Measurements from ENCODE around the gene GAS6. TPM values are rescaled to one million over a fixed set of nuclear protein-coding genes. Genes with fewer than 3 reads are reported as not detected.

Gene GAS6
- polyA plus RNA-seq, 1 experiment, result 374 TPM

GRCh38 chr13:113825841-113826240 is 38.0 kb downstream of the GAS6 start:
- ChIA-PET CTCF (no interaction called here), POLR2A (no interaction called here)
- Histone ChIP-seq H3K4me3 (ENCODE audit: low read depth, low read length) (no peak overlapping the region), H3K36me3 (ENCODE audit: control insufficient read depth, insufficient read depth, low read length) (peaks cover 53% of the 10 kb centered on the region), H3K27me3 (ENCODE audit: control insufficient read depth, insufficient read depth, low read length) (no peaks in the 10 kb centered on the region)
- TF ChIP-seq, protein P1, sequence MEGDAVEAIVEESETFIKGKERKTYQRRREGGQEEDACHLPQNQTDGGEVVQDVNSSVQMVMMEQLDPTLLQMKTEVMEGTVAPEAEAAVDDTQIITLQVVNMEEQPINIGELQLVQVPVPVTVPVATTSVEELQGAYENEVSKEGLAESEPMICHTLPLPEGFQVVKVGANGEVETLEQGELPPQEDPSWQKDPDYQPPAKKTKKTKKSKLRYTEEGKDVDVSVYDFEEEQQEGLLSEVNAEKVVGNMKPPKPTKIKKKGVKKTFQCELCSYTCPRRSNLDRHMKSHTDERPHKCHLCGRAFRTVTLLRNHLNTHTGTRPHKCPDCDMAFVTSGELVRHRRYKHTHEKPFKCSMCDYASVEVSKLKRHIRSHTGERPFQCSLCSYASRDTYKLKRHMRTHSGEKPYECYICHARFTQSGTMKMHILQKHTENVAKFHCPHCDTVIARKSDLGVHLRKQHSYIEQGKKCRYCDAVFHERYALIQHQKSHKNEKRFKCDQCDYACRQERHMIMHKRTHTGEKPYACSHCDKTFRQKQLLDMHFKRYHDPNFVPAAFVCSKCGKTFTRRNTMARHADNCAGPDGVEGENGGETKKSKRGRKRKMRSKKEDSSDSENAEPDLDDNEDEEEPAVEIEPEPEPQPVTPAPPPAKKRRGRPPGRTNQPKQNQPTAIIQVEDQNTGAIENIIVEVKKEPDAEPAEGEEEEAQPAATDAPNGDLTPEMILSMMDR (IDR thresholded peaks at IDR 0.05; ENCODE audit: insufficient read depth, low read depth, low read length), result no peak
- no peak for DNase-seq (ENCODE audit: low read depth)

- ChIA-PET POLR2A (no interaction called here), CTCF (interaction anchor here (5.0 kb wide), 1 partner anchor 123 kb away, joined by 31 read pairs; no protein-coding TSS in a partner anchor)
Measured at GRCh38 chr13:113823771-113824170, 40.1 kb downstream of the GAS6 start.

GRCh38 chr13:113822956-113823744 is 40.7 kb downstream of the GAS6 start:
- ChIA-PET CTCF (interaction anchor here (5.0 kb wide), 1 partner anchor 123 kb away, joined by 31 read pairs; no protein-coding TSS in a partner anchor), POLR2A (no interaction called here)
- Histone ChIP-seq H3K36me3 (ENCODE audit: control insufficient read depth, insufficient read depth, low read length) (peaks cover 46% of the 10 kb centered on the region), H3K4me3 (ENCODE audit: low read depth, low read length) (no peak overlapping the region), H3K27me3 (ENCODE audit: control insufficient read depth, insufficient read depth, low read length) (no peaks in the 10 kb centered on the region)
- no peak for DNase-seq (ENCODE audit: low read depth)
- TF ChIP-seq, protein P1 (IDR thresholded peaks at IDR 0.05; ENCODE audit: insufficient read depth, low read depth, low read length), result no peak

More at GRCh38 chr13:113823771-113824170, 40.1 kb downstream of the GAS6 start:
- Histone ChIP-seq H3K36me3 (ENCODE audit: control insufficient read depth, insufficient read depth, low read length) (peaks cover 48% of the 10 kb centered on the region), H3K4me3 (ENCODE audit: low read depth, low read length) (no peak overlapping the region), H3K27me3 (ENCODE audit: control insufficient read depth, insufficient read depth, low read length) (no peaks in the 10 kb centered on the region)
- TF ChIP-seq, protein P1 (IDR thresholded peaks at IDR 0.05; ENCODE audit: insufficient read depth, low read depth, low read length), result no peak
- no peak for DNase-seq (ENCODE audit: low read depth)

DNA sequence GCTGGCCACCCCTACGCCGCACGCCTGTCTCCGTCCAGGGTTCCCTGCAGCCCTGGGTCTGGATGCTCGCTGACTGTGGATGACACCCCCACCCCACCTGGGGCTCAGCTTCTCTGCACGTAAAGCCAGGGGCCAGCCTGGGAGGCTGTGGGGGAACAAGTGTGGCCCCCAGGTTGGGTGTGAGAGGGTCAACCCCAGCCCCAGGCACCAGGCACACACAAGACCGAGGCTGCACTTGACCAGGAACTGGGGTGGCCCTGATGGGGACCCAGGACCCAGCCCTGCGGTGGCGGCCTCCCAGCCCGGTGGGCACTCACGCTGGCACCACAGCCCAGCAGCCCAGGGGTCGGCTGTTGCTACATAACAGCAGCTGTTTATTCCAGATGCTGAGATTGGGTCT is 41.6 kb downstream of the GAS6 start:
- TF ChIP-seq, protein P1 (IDR thresholded peaks at IDR 0.05; ENCODE audit: insufficient read depth, low read depth, low read length), result no peak
- Histone ChIP-seq H3K27me3 (ENCODE audit: control insufficient read depth, insufficient read depth, low read length) (no peaks in the 10 kb centered on the region), H3K36me3 (ENCODE audit: control insufficient read depth, insufficient read depth, low read length) (peaks cover 42% of the 10 kb centered on the region), H3K4me3 (ENCODE audit: low read depth, low read length) (no peak overlapping the region)
- ChIA-PET CTCF (interaction anchor here (5.0 kb wide), 1 partner anchor 124 kb away, joined by 31 read pairs; no protein-coding TSS in a partner anchor), POLR2A (no interaction called here)
- no peak for DNase-seq (ENCODE audit: low read depth)

DNA sequence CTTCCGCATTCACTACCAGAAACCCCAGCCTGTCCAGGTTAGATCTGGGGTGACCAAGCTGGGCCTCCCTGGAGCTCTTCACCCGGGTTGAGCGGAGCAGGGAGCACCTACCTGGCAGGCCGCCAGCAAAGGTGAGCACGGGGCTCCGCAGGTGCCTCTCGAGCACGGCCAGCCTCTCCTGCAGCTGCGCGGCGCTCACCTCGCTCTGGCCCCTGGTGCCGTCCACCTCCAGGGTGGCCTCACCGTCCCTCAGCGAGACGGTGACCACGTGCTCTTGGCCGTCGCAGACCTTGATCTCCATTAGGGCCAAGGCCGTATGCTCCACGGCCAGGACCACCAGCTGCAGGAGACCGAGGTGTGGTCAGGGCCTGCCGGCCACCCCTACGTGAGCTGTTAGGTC is 42.0 kb downstream of the GAS6 start:
- no peak for DNase-seq (ENCODE audit: low read depth)
- no peaks in the 10 kb centered on the region for H3K27me3 ChIP-seq (ENCODE audit: control insufficient read depth, insufficient read depth, low read length)
- H3K4me3 ChIP-seq (ENCODE audit: low read depth, low read length), result no peak overlapping the region
- TF ChIP-seq, protein P1 (IDR thresholded peaks at IDR 0.05; ENCODE audit: insufficient read depth, low read depth, low read length), result no peak
- H3K36me3 ChIP-seq (ENCODE audit: control insufficient read depth, insufficient read depth, low read length), result peaks cover 38% of the 10 kb centered on the region
- CTCF ChIA-PET, result interaction anchor here (1.2 to 5.0 kb wide), 2 partner anchors 82 to 125 kb away, joined by 3 to 31 read pairs; no protein-coding TSS in a partner anchor
- POLR2A ChIA-PET, result no interaction called here

Data from BJ (cell line).